Endodermal cell (in vitro differentiated cells): ENCODE results near the gene ARL15. TPM values are rescaled to one million over a fixed set of nuclear protein-coding genes. Genes with fewer than 3 reads are reported as not detected.

Source experiments
- DNase-seq: peaks from one replicate; pipeline ENCODE4 v3.0.0-alpha.2; 2017
- H3K27ac ChIP-seq: 2 replicates; pipeline ENCODE4 v1.5.1; 2013; ENCODE audit warnings: mild to moderate bottlenecking, low read depth, low read length, moderate library complexity
- H3K27me3 ChIP-seq: 2 replicates; pipeline ENCODE4 v1.6.1; 2013; ENCODE audit warnings: mild to moderate bottlenecking, low read length, moderate library complexity; ENCODE audit not compliant: insufficient read depth, control insufficient read depth, poor library complexity, severe bottlenecking
- H3K36me3 ChIP-seq: 2 replicates; pipeline ENCODE4 v1.7.0; 2013; ENCODE audit warnings: mild to moderate bottlenecking, low read length, moderate library complexity; ENCODE audit not compliant: control insufficient read depth, insufficient read depth
- H3K4me1 ChIP-seq: one replicate; pipeline ENCODE4 v1.7.0; 2013; ENCODE audit warnings: low read length; ENCODE audit not compliant: control insufficient read depth, insufficient read depth
- H3K4me3 ChIP-seq: 2 replicates; pipeline ENCODE4 v1.5.1; 2013; ENCODE audit warnings: mild to moderate bottlenecking, low read length, moderate library complexity
- H3K9ac ChIP-seq: 2 replicates; pipeline ENCODE4 v1.6.1; 2013; ENCODE audit warnings: mild to moderate bottlenecking, low read length, moderate library complexity; ENCODE audit not compliant: poor library complexity, severe bottlenecking; ENCODE audit errors: extremely low read depth
- H3K9me3 ChIP-seq: 2 replicates; pipeline ENCODE4 v1.6.1; 2013; ENCODE audit warnings: mild to moderate bottlenecking, low read length, moderate library complexity; ENCODE audit not compliant: control insufficient read depth
- H3K27ac Mint-ChIP-seq: 2 replicates; pipeline ENCODE4 v1.8.0; 2020; ENCODE audit warnings: mixed read lengths
- H3K27me3 Mint-ChIP-seq: 2 replicates; pipeline ENCODE4 v1.8.0; 2021; ENCODE audit warnings: mild to moderate bottlenecking, mixed read lengths; ENCODE audit not compliant: insufficient read depth
- H3K36me3 Mint-ChIP-seq: 2 replicates; pipeline ENCODE4 v1.8.0; 2020; ENCODE audit warnings: low read depth, mixed read lengths
- H3K4me1 Mint-ChIP-seq: 2 replicates; pipeline ENCODE4 v1.8.0; 2020; ENCODE audit warnings: mixed read lengths
- H3K4me3 Mint-ChIP-seq: 2 replicates; pipeline ENCODE4 v1.8.0; 2020; ENCODE audit warnings: mild to moderate bottlenecking, moderate library complexity, mixed read lengths
- H3K9me3 Mint-ChIP-seq: 2 replicates; pipeline ENCODE4 v1.8.0; 2020; ENCODE audit warnings: mild to moderate bottlenecking, mixed read lengths
- WGBS, 2 experiments: methylation state at CpG; one replicate each; pipeline versions ENCODE4 v1.1.5 to v1.1.7; 2013; ENCODE audit warnings: missing lambda C conversion rate in 2 of 2, mixed read lengths in 1 of 2; ENCODE audit not compliant: insufficient coverage in 1 of 2, insufficient read length in 1 of 2; 5-methylcytosine and 5-hydroxymethylcytosine counted together
- total RNA-seq, 2 donors: library from RNA; stranded (reverse); fragmentation: NEBNext Ultra II Directional in 1 of 2; extraction: Animal tissue kit (Norgen Biotek cat#: 25700) in 1 of 2; gene quantifications; 2 replicates in 1 of 2; 3 replicates in 1 of 2; pipeline ENCODE4 v1.2.1, GENCODE V29; 2021
- TF ChIP-seq, protein P1 (sequence below): fragments of 200-600 bp; sonication (generic); conservative IDR thresholded peaks from 2 replicates; pipeline ENCODE4 v1.5.0; 2021; ENCODE audit warnings: antibody characterized with exemption, mild to moderate bottlenecking

Gene ARL15
- total RNA-seq, 2 donors from 2014 or later = 23.3 to 24.0 TPM

DNA sequence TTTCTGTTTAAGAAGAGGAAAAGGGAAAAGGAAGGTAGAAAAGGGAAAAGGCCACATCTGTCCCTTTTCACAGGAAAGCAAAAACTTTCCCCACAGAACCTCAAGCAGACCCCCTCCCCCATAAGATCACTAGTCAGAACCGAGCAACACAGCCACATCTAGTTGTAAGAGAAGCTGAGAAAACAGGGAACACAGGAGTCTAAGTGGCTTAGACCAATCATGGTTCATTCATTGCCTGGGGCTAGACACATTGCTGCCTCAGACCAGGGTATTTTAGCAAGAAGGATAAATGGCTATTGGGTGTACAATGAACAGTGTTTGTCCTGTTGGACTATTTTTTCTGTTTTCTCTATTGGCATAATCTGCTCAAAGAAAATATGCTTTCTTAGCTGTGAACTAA is 98.0 kb downstream of the ARL15 start:
- Histone ChIP-seq H3K27me3 (no peaks in the 10 kb centered on the region), H3K4me1 (peaks cover 5% of the 10 kb centered on the region), H3K9me3 (no peaks in the 10 kb centered on the region), H3K36me3 (no peaks in the 10 kb centered on the region), H3K4me3 (no peak overlapping the region), H3K9ac (no peak overlapping the region), H3K27ac (no peak overlapping the region)
- TF ChIP-seq, protein P1, sequence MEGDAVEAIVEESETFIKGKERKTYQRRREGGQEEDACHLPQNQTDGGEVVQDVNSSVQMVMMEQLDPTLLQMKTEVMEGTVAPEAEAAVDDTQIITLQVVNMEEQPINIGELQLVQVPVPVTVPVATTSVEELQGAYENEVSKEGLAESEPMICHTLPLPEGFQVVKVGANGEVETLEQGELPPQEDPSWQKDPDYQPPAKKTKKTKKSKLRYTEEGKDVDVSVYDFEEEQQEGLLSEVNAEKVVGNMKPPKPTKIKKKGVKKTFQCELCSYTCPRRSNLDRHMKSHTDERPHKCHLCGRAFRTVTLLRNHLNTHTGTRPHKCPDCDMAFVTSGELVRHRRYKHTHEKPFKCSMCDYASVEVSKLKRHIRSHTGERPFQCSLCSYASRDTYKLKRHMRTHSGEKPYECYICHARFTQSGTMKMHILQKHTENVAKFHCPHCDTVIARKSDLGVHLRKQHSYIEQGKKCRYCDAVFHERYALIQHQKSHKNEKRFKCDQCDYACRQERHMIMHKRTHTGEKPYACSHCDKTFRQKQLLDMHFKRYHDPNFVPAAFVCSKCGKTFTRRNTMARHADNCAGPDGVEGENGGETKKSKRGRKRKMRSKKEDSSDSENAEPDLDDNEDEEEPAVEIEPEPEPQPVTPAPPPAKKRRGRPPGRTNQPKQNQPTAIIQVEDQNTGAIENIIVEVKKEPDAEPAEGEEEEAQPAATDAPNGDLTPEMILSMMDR = no peak
- WGBS, 2 experiments = 92% methylated on average over 1 of the region's 1 CpG; no CpG with 5 or more reads in 1 of the 2 experiments
- Mint-ChIP-seq H3K27ac (peak overlapping the region; percentile 61), H3K27me3 (no peaks in the 10 kb centered on the region), H3K9me3 (no peaks in the 10 kb centered on the region), H3K36me3 (no peaks in the 10 kb centered on the region), H3K4me3 (no peak overlapping the region), H3K4me1 (peaks cover 54% of the 10 kb centered on the region)
- DNase-seq = no peak

DNA sequence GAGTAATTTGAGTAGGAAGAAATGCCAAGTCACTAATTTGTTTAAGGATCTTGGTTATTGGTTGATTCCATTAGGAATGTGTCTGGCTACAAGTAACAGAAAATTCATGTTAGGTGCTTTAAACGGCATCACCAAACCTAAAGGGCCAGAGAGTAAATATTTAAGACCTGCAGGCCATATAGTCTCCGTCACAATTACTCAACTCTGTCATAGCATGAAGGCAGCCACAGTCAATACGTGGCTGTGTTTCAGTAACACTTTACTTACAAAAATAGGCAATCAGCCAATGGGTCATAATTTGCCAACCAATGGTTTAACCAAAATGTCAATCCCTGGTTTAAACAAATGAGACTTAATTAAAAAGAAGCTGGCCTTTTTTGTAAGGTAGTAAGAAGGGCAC is 98.5 kb downstream of the ARL15 start:
- H3K9me3 ChIP-seq = no peaks in the 10 kb centered on the region
- peaks cover 5% of the 10 kb centered on the region for H3K4me1 ChIP-seq
- no peaks in the 10 kb centered on the region for H3K36me3 Mint-ChIP-seq
- peaks cover 55% of the 10 kb centered on the region for H3K4me1 Mint-ChIP-seq
- H3K36me3 ChIP-seq = no peaks in the 10 kb centered on the region
- H3K27me3 Mint-ChIP-seq = no peaks in the 10 kb centered on the region
- H3K9me3 Mint-ChIP-seq = no peaks in the 10 kb centered on the region
- no peak overlapping the region for H3K4me3 Mint-ChIP-seq
- H3K27ac ChIP-seq = no peak overlapping the region
- no peaks in the 10 kb centered on the region for H3K27me3 ChIP-seq
- H3K9ac ChIP-seq = no peak overlapping the region
- no peak overlapping the region for H3K4me3 ChIP-seq
- H3K27ac Mint-ChIP-seq = peak overlapping the region; percentile 61
- TF ChIP-seq, protein P1 = no peak
- WGBS, 2 experiments = 77% methylated on average over 2 to 3 of the region's 3 CpGs
- no peak for DNase-seq

DNA sequence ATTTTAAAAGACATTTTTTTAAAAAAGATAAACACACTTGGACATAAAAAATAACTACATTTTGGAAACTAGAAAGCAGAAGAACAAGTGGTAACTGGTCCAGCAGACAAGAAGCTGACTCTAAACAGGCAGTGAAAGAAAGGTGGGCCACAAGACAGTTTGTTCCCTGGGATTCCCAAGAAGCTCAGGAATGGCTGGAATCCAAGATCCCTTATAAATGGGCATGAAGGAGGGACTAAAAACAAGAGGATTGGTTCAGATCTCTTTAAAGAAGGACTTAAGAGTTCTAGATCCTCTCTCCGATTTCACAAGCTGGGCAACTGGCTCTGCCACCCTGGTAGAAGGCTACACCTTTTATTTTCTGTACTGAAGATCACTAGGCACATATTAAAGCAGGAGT is 102.8 kb downstream of the ARL15 start:
- Mint-ChIP-seq H3K36me3 (peaks cover 7% of the 10 kb centered on the region), H3K27ac (peak overlapping the region; percentile 86), H3K4me1 (peaks cover 17% of the 10 kb centered on the region), H3K27me3 (no peaks in the 10 kb centered on the region), H3K4me3 (no peak overlapping the region), H3K9me3 (peaks cover 3% of the 10 kb centered on the region)
- H3K4me1 ChIP-seq = peaks cover 5% of the 10 kb centered on the region
- H3K36me3 ChIP-seq = no peaks in the 10 kb centered on the region
- H3K9me3 ChIP-seq = no peaks in the 10 kb centered on the region
- H3K27me3 ChIP-seq = no peaks in the 10 kb centered on the region
- peak overlapping the region; percentile 36 for H3K27ac ChIP-seq
- H3K4me3 ChIP-seq = no peak overlapping the region
- TF ChIP-seq, protein P1 = no peak
- peak; percentile 46 for DNase-seq
- no peak overlapping the region for H3K9ac ChIP-seq
- 82 to 100% methylated on average over 1 of the region's 1 CpG for WGBS, 2 experiments
